GM23338 (cell line): Measurements from ENCODE around the gene TRAF3IP1. TPM values are rescaled to one million over a fixed set of nuclear protein-coding genes. Genes with fewer than 3 reads are reported as not detected.
A peak's percentile ranks its signal among the peaks of the same experiment; 100 is the strongest.

Source experiments
- ATAC-seq: fragments of 200-7000 bp; cut with Tn5 transposase; 3 replicates; pipeline ENCODE4 v1.9.1; 2020
- DNase-seq: peaks from one replicate; pipeline ENCODE4 v3.0.0-alpha.2; 2015; ENCODE audit warnings: low spot score
- H2AFZ ChIP-seq: fragments of 200-600 bp; sonication (generic); 2 replicates; pipeline ENCODE4 v1.8.0; 2016; ENCODE audit warnings: antibody characterized with exemption, mild to moderate bottlenecking, moderate library complexity
- H3F3A ChIP-seq: fragments of 200-600 bp; sonication (generic); replicated peaks from 2 replicates; pipeline ENCODE4 v1.8.0; 2017; ENCODE audit warnings: antibody characterized with exemption, mixed run types, low read depth
- H3K27ac ChIP-seq: fragments of 200-600 bp; sonication (generic); 2 replicates; pipeline ENCODE4 v1.6.1; 2016; ENCODE audit warnings: low read depth
- H3K27me3 ChIP-seq: fragments of 200-600 bp; sonication (generic); 2 replicates; pipeline ENCODE4 v1.8.0; 2016; ENCODE audit warnings: mild to moderate bottlenecking, mixed run types, moderate library complexity; ENCODE audit not compliant: insufficient read depth
- H3K36me3 ChIP-seq: fragments of 200-600 bp; sonication (generic); 2 replicates; pipeline ENCODE4 v1.8.0; 2016; ENCODE audit warnings: mild to moderate bottlenecking; ENCODE audit not compliant: insufficient read depth
- H3K4me1 ChIP-seq: fragments of 200-600 bp; sonication (generic); 2 replicates; pipeline ENCODE4 v1.8.0; 2016; ENCODE audit warnings: mild to moderate bottlenecking, moderate library complexity; ENCODE audit not compliant: insufficient read depth
- H3K4me2 ChIP-seq: fragments of 200-600 bp; sonication (generic); 2 replicates; pipeline ENCODE4 v1.7.1; 2017; ENCODE audit warnings: mixed run types
- H3K4me3 ChIP-seq: fragments of 200-600 bp; sonication (generic); 2 replicates; pipeline ENCODE4 v1.6.1; 2016; ENCODE audit warnings: mixed run types
- H3K79me2 ChIP-seq: fragments of 200-600 bp; sonication (generic); replicated peaks from 2 replicates; pipeline ENCODE4 v1.8.0; 2017; ENCODE audit warnings: mild to moderate bottlenecking; ENCODE audit not compliant: insufficient read depth
- H3K9me2 ChIP-seq: fragments of 200-600 bp; sonication (generic); 2 replicates; pipeline ENCODE4 v1.8.0; 2017; ENCODE audit not compliant: insufficient read depth
- H4K20me1 ChIP-seq: fragments of 200-600 bp; sonication (generic); replicated peaks from 2 replicates; pipeline ENCODE4 v1.8.0; 2017; ENCODE audit warnings: mild to moderate bottlenecking; ENCODE audit not compliant: insufficient read depth
- H3K27ac Mint-ChIP-seq: 2 replicates; pipeline ENCODE4 v1.8.0; 2020; ENCODE audit warnings: inconsistent platforms, mild to moderate bottlenecking, moderate library complexity, mixed read lengths
- H3K27me3 Mint-ChIP-seq: 3 replicates; pipeline ENCODE4 v1.8.0; 2022; ENCODE audit warnings: low read depth, mild to moderate bottlenecking, moderate library complexity, mixed read lengths, inconsistent platforms; ENCODE audit not compliant: insufficient read depth, poor library complexity
- H3K36me3 Mint-ChIP-seq: 3 replicates; pipeline ENCODE4 v1.8.0; 2021; ENCODE audit warnings: low read depth, mild to moderate bottlenecking, inconsistent platforms, moderate library complexity, mixed read lengths
- H3K4me1 Mint-ChIP-seq: 3 replicates; pipeline ENCODE4 v1.8.0; 2020; ENCODE audit warnings: mild to moderate bottlenecking, inconsistent platforms, mixed read lengths
- H3K4me3 Mint-ChIP-seq: 3 replicates; pipeline ENCODE4 v1.8.0; 2021; ENCODE audit warnings: moderate library complexity, mild to moderate bottlenecking, inconsistent platforms, mixed read lengths
- H3K9me3 Mint-ChIP-seq: 3 replicates; pipeline ENCODE4 v1.8.0; 2020; ENCODE audit warnings: moderate library complexity, mild to moderate bottlenecking, inconsistent platforms, mixed read lengths
- CREB1 ChIP-seq: fragments of 250-450 bp; sonication (Bioruptor Pico); IDR thresholded peaks from 2 replicates; pipeline ENCODE4 v1.5.0; 2020; ENCODE audit warnings: low read depth, mild to moderate bottlenecking, moderate library complexity
- CTCF ChIP-seq, 2 experiments: fragments of 200-600 bp in 1 of 2; sonication (generic) in 1 of 2; conservative IDR thresholded peaks; 2 replicates each; pipeline versions ENCODE4 v1.5.1 to v1.6.1; 2016 to 2017; ENCODE audit warnings: antibody characterized with exemption in 2 of 2, low read depth in 2 of 2, mild to moderate bottlenecking in 2 of 2, moderate library complexity in 1 of 2
- ETS1 ChIP-seq: IDR thresholded peaks from 2 replicates; pipeline ENCODE4 v1.6.1; 2016; ENCODE audit warnings: antibody characterized with exemption
- JUNB ChIP-seq: IDR thresholded peaks from one replicate; pipeline ENCODE4 v1.6.1; 2016; ENCODE audit warnings: antibody characterized with exemption; ENCODE audit not compliant: unreplicated experiment
- NANOG ChIP-seq: IDR thresholded peaks from 2 replicates; pipeline ENCODE4 v1.6.1; 2016; ENCODE audit warnings: antibody characterized with exemption, borderline replicate concordance
- POLR2AphosphoS5 ChIP-seq: IDR thresholded peaks from 2 replicates; pipeline ENCODE4 v1.6.1; 2016; ENCODE audit warnings: antibody characterized with exemption, low read depth
- ZNF114 ChIP-seq: fragments of 250-450 bp; sonication (Bioruptor Pico); IDR thresholded peaks from 2 replicates; pipeline ENCODE4 v1.5.0; 2020; ENCODE audit warnings: mild to moderate bottlenecking, moderate library complexity
- ZNF331 ChIP-seq: fragments of 250-450 bp; sonication (Bioruptor Pico); IDR thresholded peaks from 2 replicates; pipeline ENCODE4 v1.5.0; 2020; ENCODE audit warnings: low read depth, mild to moderate bottlenecking, moderate library complexity
- polyA plus RNA-seq: library from polyadenylated mRNA; unstranded; fragments of >200 nt; fragmentation: Nextera tagmentation; extraction: Ambion mirVana; gene quantifications from 2 replicates; pipeline ENCODE4 v1.2.1, GENCODE V29; 2016
- total RNA-seq: library from RNA; depleted of rRNA; stranded (reverse); fragments of >200 nt; shearing (Covaris generic); gene quantifications from 2 replicates; pipeline ENCODE4 v1.2.3, GENCODE V29; 2014

The TRAF3IP1 gene
- total and polyA plus RNA-seq, 2 experiments from 2014 or later: 12.5 to 20.7 TPM

DNA sequence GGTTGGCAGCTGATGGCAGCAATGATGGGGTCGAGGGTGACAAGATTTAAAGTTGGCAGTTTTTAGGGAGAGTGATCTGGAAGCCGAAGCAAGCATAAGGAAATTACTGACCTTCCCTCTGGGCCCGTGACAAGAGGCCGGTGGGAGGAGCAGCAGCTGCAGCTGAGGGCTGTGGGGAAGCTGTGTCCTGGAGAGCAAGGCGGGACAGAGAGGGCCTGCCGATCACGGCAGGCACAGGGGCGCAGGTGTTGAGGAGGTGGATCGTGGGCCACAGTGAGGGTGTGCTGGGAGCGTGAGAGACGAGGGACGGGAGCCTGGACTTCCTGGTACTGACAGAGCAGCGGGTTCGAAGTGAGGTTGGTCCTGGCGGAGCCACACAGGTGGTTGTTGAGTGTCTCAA lies 31.0 kb downstream of the TRAF3IP1 start:
- H3K9me3 Mint-ChIP-seq: no peaks in the 10 kb centered on the region
- peak; percentile 48; the same call in 2 of the 3 replicates for ATAC-seq
- Histone ChIP-seq H3K36me3 (0 out of 2 replicates have a peak, but pooled peaks cover 6% of the 10 kb centered on the region), H3F3A (no peaks in the 10 kb centered on the region), H3K27me3 (no peaks in the 10 kb centered on the region), H2AFZ (no peak overlapping the region), H3K4me2 (no peak overlapping the region), H3K9me2 (no peaks in the 10 kb centered on the region), H4K20me1 (no peaks in the 10 kb centered on the region), H3K4me1 (no peaks in the 10 kb centered on the region), H3K79me2 (no peaks in the 10 kb centered on the region), H3K27ac (no peak overlapping the region), H3K4me3 (no peak overlapping the region)
- H3K4me1 Mint-ChIP-seq: peaks cover 4% of the 10 kb centered on the region; the same call in 2 of the 3 replicates
- H3K27ac Mint-ChIP-seq: no peak overlapping the region
- H3K4me3 Mint-ChIP-seq: no peak overlapping the region
- no peak for TF ChIP-seq CREB1 (CRISPR knock-in tag)
- no peak for TF ChIP-seq POLR2AphosphoS5
- no peak for TF ChIP-seq ETS1
- TF ChIP-seq CTCF (conservative IDR thresholded peaks at IDR 0.05; ENCODE audit: low read depth in 2 of 2): no peak
- TF ChIP-seq ZNF331 (CRISPR knock-in tag): no peak
- no peak for DNase-seq
- H3K36me3 Mint-ChIP-seq: peaks cover 11% of the 10 kb centered on the region
- no peaks in the 10 kb centered on the region for H3K27me3 Mint-ChIP-seq

DNA sequence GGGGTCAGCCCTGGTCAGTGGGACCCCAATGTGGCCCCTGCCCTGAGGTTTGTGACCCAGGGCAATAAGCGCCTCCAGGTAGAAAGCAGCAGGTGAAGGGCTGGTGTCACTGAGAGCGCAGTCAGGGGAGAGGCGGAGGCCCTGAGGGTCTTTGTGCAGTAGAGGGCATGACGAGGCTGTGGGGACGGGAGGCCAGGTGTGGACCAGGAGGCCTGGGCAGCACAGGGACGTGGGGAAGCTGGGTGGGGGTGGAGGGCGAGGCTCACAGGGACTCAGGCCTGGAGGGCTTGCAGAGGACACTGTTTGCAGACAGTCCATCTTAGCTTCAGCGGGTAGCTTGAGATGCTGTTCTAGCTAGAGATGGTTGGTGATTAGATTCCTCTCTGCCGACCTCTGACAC lies 32.0 kb downstream of the TRAF3IP1 start:
- H3K27me3 Mint-ChIP-seq: no peaks in the 10 kb centered on the region
- Histone ChIP-seq H3K36me3 (0 out of 2 replicates have a peak, but pooled peaks cover 6% of the 10 kb centered on the region), H3K79me2 (no peaks in the 10 kb centered on the region), H3K4me1 (no peaks in the 10 kb centered on the region), H3K4me2 (no peak overlapping the region), H2AFZ (no peak overlapping the region), H3K27me3 (no peaks in the 10 kb centered on the region), H4K20me1 (no peaks in the 10 kb centered on the region), H3K9me2 (no peaks in the 10 kb centered on the region), H3K4me3 (no peak overlapping the region), H3K27ac (no peak overlapping the region), H3F3A (no peaks in the 10 kb centered on the region)
- H3K4me3 Mint-ChIP-seq: no peak overlapping the region
- H3K27ac Mint-ChIP-seq: no peak overlapping the region
- no peak for DNase-seq
- no peak for ATAC-seq
- TF ChIP-seq CTCF (conservative IDR thresholded peaks at IDR 0.05; ENCODE audit: low read depth in 2 of 2): no peak
- no peak for TF ChIP-seq NANOG
- TF ChIP-seq ZNF114 (CRISPR knock-in tag): no peak
- TF ChIP-seq ETS1: no peak
- TF ChIP-seq JUNB: no peak
- no peaks in the 10 kb centered on the region for H3K9me3 Mint-ChIP-seq
- no peaks in the 10 kb centered on the region for H3K4me1 Mint-ChIP-seq
- H3K36me3 Mint-ChIP-seq: peaks cover 11% of the 10 kb centered on the region
